NCI-H1417 (cell line): ENCODE data around the gene ELAVL1.
"Not testable (repeated sequence)": the region's sequence is repeated elsewhere in the genome, so short reads cannot be mapped to it uniquely, and the experiment has no call there.

Source experiments
- DNase-seq, 3 experiments: peaks; one replicate each; lab custom pipeline; 2025; lab: John Stamatoyannopoulos, UW

Gene ELAVL1

GRCh38 chr19:7968796-7969554 lies 36.5 kb downstream of the ELAVL1 start:
- DNase-seq, result no peak

- no peak for DNase-seq
Measured at GRCh38 chr19:7968008-7968795, 37.2 kb downstream of the ELAVL1 start.

GRCh38 chr19:7965921-7966665 lies 39.3 kb downstream of the ELAVL1 start:
- no peak for DNase-seq

GRCh38 chr19:7965259-7965841 lies 40.1 kb downstream of the ELAVL1 start:
- no peak for DNase-seq

- no peak for DNase-seq
Measured at GRCh38 chr19:7963566-7963965, 41.9 kb downstream of the ELAVL1 start.

- DNase-seq, result no peak
Measured at GRCh38 chr19:7962644-7963268, 42.7 kb downstream of the ELAVL1 start.

- no peak for DNase-seq
Measured at GRCh38 chr19:7961920-7962626, 43.4 kb downstream of the ELAVL1 start.

- DNase-seq, result not testable (repeated sequence)
Measured at GRCh38 chr19:7961082-7961481, 44.4 kb downstream of the ELAVL1 start.

GRCh38 chr19:7959211-7959610 lies 46.2 kb downstream of the ELAVL1 start:
- DNase-seq, result no peak

- DNase-seq, result no peak
Measured at GRCh38 chr19:7955696-7956095, 49.7 kb downstream of the ELAVL1 start.

- DNase-seq, result no peak
Measured at GRCh38 chr19:7953576-7953975, 51.9 kb downstream of the ELAVL1 start.

GRCh38 chr19:7953060-7953459 lies 52.4 kb downstream of the ELAVL1 start:
- DNase-seq, result no peak

- no peak for DNase-seq
Measured at GRCh38 chr19:7947939-7948338, 57.5 kb downstream of the ELAVL1 start.

- peak; percentile 90 to 97 (median 91) for DNase-seq
Measured at GRCh38 chr19:7944177-7944761, 61.2 kb downstream of the ELAVL1 start.

GRCh38 chr19:7943444-7944176 lies 61.8 kb downstream of the ELAVL1 start, which contains the start of gene TIMM44:
TSS of gene TIMM44 (minus strand) at chr19:7943666. CDS start at chr19:7943651, 15 bp downstream.
- DNase-seq, result peak; percentile 97 to 100 (median 100)

GRCh38 chr19:7942981-7943443 lies 62.4 kb downstream of the ELAVL1 start:
- DNase-seq, result peak in 1 of 3 experiments; percentile 74

- no peak for DNase-seq
Measured at GRCh38 chr19:7941895-7942596, 63.4 kb downstream of the ELAVL1 start.

GRCh38 chr19:7940841-7941240 lies 64.6 kb downstream of the ELAVL1 start:
- DNase-seq, result no peak

- no peak for DNase-seq
Measured at GRCh38 chr19:7934766-7935165, 70.7 kb downstream of the ELAVL1 start.
